NT2/D1 (cell line): Measurements from ENCODE around the gene SFSWAP.

ENCODE experiments used
- YY1 ChIP-seq: IDR thresholded peaks from 2 replicates; pipeline ENCODE4 v1.6.1; 2011; ENCODE audit not compliant: insufficient read length, insufficient read depth
- ZNF274 ChIP-seq: IDR thresholded peaks from 2 replicates; pipeline ENCODE4 v1.6.1; 2011; ENCODE audit warnings: mild to moderate bottlenecking, low read depth, low read length

GRCh38 chr12:131848753-131849152 lies 137.9 kb downstream of the SFSWAP start:
- TF ChIP-seq YY1: no peak
- TF ChIP-seq ZNF274: no peak
